Kidney (tissue), 14 donors: ENCODE results near the gene THSD4. TPM values are rescaled to one million over a fixed set of nuclear protein-coding genes. Genes with fewer than 3 reads are reported as not detected.

Experiments used
- DNase-seq, 5 donors: peaks; one replicate each; pipeline ENCODE4 v3.0.0-alpha.2; 2013 to 2020
- FAIRE-seq: peaks from 2 replicates; lab custom pipeline; 2012; peaks lifted over from hg19 to GRCh38; lab: Jason Lieb, UNC
- H3K27ac ChIP-seq, 2 donors: one replicate each; pipeline ENCODE4 v1.7.0; 2013; ENCODE audit warnings: low read depth in 2 of 2, low read length in 2 of 2, inconsistent platforms in 1 of 2
- H3K27me3 ChIP-seq: one replicate; pipeline ENCODE4 v1.7.1; 2013; ENCODE audit warnings: low read length, inconsistent platforms; ENCODE audit not compliant: control insufficient read depth, insufficient read depth
- H3K36me3 ChIP-seq, 3 donors: one replicate each; pipeline versions ENCODE4 v1.7.0 to v1.7.1; 2013; ENCODE audit warnings: low read length in 3 of 3, control low read depth in 1 of 3, inconsistent platforms in 1 of 3; ENCODE audit not compliant: insufficient read depth in 3 of 3, control insufficient read depth in 2 of 3
- H3K4me1 ChIP-seq, 3 donors: one replicate each; pipeline versions ENCODE4 v1.7.0 to v1.7.1; 2013; ENCODE audit warnings: low read length in 3 of 3, inconsistent platforms in 1 of 3, low read depth in 1 of 3; ENCODE audit not compliant: control insufficient read depth in 2 of 3, insufficient read depth in 2 of 3
- H3K4me3 ChIP-seq, 3 donors: one replicate each; pipeline versions ENCODE4 v1.7.0 to v1.8.1; 2013; ENCODE audit warnings: low read length in 3 of 3, control low read depth in 1 of 3, inconsistent platforms in 1 of 3
- H3K9ac ChIP-seq, 3 donors: one replicate each; pipeline versions ENCODE4 v1.7.0 to v1.7.1; 2013; ENCODE audit warnings: low read length in 3 of 3, control low read depth in 1 of 3, inconsistent platforms in 1 of 3
- H3K9me3 ChIP-seq, 3 donors: one replicate each; pipeline versions ENCODE4 v1.7.0 to v1.7.1; 2013; ENCODE audit warnings: low read length in 3 of 3, control low read depth in 1 of 3, inconsistent platforms in 1 of 3; ENCODE audit not compliant: control insufficient read depth in 2 of 3, insufficient read depth in 1 of 3
- intact Hi-C: fragments of 100-400 bp; cut with DNase I; formaldehyde crosslinking; loops from one replicate; pipeline ENCODE4 v1.11.1; 2022
- polyA plus RNA-seq: library from polyadenylated mRNA; stranded (reverse); fragments of 350-450 nt; fragmentation: Illumina TruSeq; extraction: RNeasy Lipid Tissue Mini Kit (QIAGEN cat#74804); gene quantifications from one replicate; pipeline ENCODE4 v1.2.3, GENCODE V29; 2014; ENCODE audit warnings: low read depth, low replicate concordance; ENCODE audit not compliant: insufficient read depth
- total RNA-seq: library from RNA; stranded (reverse); fragmentation: NEBNext Ultra II Directional; extraction: Animal tissue kit (Norgen Biotek cat#: 25700); gene quantifications from one replicate; pipeline ENCODE4 v1.2.1, GENCODE V29; 2021
- TF ChIP-seq, protein P1 (sequence below): IDR thresholded peaks from 3 replicates; pipeline ENCODE4 v1.5.1; 2012; ENCODE audit warnings: mild to moderate bottlenecking, moderate library complexity, borderline replicate concordance; ENCODE audit not compliant: insufficient read depth; ENCODE audit errors: extremely low read depth
- donor health status: control.
- donor health status: control.
- donor health status: control.
- donor health status: control.
- donor health status: control.
- donor health status: DM: yes; HTN: yes; CAD: no.
- donor health status: Normal renal cell carcinoma (clear cell type).

Gene THSD4
- total and polyA plus RNA-seq, 2 donors from 2014 or later: 9.4 to 36.3 TPM

DNA sequence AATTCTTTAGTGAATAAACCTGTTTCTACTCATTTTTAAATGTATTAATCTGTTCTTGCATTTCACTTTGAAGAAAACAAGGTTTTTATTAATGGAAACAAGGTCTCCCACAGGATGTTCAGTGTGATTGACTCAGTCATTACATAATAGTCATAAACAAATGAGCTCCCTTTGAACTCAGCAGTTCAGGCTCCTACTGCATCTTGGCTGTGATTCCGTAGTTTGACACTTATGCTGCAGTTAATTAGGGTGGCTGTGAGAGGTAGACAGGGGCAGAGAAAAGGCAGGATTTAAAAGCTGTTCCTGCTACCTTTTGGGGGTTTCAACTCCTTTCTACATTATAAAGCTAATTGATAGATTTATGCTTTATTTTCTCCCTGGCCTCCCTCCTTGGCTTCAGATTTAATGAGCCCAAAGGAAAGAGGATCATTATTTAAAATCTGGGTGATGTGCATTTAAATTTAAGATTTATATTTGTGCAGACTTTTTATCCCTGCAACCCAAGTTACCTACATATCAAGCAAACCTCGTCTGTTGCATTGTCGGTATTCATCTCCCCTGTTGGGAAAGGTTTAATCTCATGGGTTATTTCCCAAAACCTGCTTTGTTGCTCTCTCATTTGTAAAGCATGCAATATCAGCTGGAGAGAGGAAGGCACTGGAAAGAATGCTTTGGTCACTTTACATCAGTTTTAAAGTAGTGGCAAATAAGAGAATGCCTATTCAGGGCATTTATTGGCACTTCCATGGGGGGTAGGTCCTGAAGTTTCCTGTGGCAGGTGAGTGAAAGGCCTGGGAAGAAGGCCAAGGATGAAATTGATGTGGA is 350.1 kb downstream of the THSD4 start:
- Histone ChIP-seq H3K4me3 (no peak overlapping the region), H3K9ac (no peak overlapping the region), H3K27me3 (no peaks in the 10 kb centered on the region), H3K27ac (no peak overlapping the region), H3K9me3 (no peaks in the 10 kb centered on the region), H3K4me1 (peaks cover 0 to 7% (median 0%) of the 10 kb centered on the region in 3 donors), H3K36me3 (no peaks in the 10 kb centered on the region)
- DNase-seq (peak in 2 of 5 donors; percentile 45 to 56), FAIRE-seq (no peak)
- intact Hi-C loops: no loop called here
- TF ChIP-seq, protein P1, sequence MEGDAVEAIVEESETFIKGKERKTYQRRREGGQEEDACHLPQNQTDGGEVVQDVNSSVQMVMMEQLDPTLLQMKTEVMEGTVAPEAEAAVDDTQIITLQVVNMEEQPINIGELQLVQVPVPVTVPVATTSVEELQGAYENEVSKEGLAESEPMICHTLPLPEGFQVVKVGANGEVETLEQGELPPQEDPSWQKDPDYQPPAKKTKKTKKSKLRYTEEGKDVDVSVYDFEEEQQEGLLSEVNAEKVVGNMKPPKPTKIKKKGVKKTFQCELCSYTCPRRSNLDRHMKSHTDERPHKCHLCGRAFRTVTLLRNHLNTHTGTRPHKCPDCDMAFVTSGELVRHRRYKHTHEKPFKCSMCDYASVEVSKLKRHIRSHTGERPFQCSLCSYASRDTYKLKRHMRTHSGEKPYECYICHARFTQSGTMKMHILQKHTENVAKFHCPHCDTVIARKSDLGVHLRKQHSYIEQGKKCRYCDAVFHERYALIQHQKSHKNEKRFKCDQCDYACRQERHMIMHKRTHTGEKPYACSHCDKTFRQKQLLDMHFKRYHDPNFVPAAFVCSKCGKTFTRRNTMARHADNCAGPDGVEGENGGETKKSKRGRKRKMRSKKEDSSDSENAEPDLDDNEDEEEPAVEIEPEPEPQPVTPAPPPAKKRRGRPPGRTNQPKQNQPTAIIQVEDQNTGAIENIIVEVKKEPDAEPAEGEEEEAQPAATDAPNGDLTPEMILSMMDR: no peak

DNA sequence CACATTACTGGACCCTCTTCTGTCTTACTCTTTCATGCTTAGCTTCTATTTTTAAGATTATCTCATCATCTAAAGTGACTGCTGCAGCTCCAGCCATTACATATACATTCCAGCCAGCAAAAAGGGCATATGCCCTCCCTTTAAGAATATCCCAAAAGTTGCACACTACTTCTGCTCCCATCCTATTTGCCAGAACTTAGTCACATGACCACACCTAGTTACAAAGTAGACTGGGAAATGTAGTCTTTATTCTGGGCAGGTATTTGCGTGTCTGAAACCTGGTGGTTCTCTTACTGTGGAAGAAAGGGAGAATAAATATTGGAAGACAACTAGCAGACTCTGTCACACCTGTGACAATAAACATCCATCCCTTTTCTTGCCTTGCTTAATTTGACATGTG is 353.4 kb downstream of the THSD4 start:
- no peak overlapping the region for H3K4me3 ChIP-seq
- H3K9ac ChIP-seq: no peak overlapping the region
- TF ChIP-seq, protein P1: no peak
- H3K36me3 ChIP-seq: no peaks in the 10 kb centered on the region
- FAIRE-seq (no peak), DNase-seq (no peak)
- no peaks in the 10 kb centered on the region for H3K9me3 ChIP-seq
- intact Hi-C loops: no loop called here
- H3K4me1 ChIP-seq: peaks cover 0 to 7% (median 0%) of the 10 kb centered on the region in 3 donors
- H3K27me3 ChIP-seq: no peaks in the 10 kb centered on the region
- no peak overlapping the region for H3K27ac ChIP-seq

DNA sequence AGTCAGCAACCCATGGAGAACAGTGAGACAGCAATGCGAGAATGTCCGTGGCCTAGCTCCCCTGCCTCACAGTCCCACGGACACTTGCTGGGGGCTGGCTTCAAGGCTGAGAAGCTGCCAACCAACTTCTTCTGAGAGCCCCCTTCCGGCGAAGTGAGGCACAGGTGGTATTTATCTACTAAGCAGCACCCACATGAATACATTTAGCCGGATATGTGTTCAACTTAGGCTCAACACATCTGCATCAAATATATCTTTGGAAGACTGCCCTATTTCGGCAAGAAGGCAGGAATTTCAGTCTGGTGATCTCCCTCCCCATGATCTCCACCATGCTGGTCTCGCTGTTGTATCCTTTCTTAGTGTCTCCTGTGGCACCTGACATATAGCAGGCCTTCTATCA is 354.1 kb downstream of the THSD4 start:
- intact Hi-C loops: no loop called here
- TF ChIP-seq, protein P1: no peak
- H3K27me3 ChIP-seq: no peaks in the 10 kb centered on the region
- peaks cover 0 to 7% (median 0%) of the 10 kb centered on the region in 3 donors for H3K4me1 ChIP-seq
- no peak overlapping the region for H3K4me3 ChIP-seq
- H3K9ac ChIP-seq: no peak overlapping the region
- no peak for DNase-seq
- H3K9me3 ChIP-seq: no peaks in the 10 kb centered on the region
- no peak for FAIRE-seq
- H3K27ac ChIP-seq: no peak overlapping the region
- H3K36me3 ChIP-seq: no peaks in the 10 kb centered on the region
